Activated CD4-positive, CD25-positive, alpha-beta regulatory T cell treated with anti-CD3 and anti-CD28 coated beads, Interleukin-2, amount 50 U/mL, for 24 hours (primary cell): ENCODE data around the gene FUT6.
"Not testable (repeated sequence)": the region's sequence is repeated elsewhere in the genome, so short reads cannot be mapped to it uniquely, and the experiment has no call there.

Experiments used
- ATAC-seq, 2 donors: fragments of 150-1000 bp; cut with Tn5 transposase; one replicate each; pipeline ENCODE4 v1.10.0; 2021; ENCODE audit warnings: mild to moderate bottlenecking in 1 of 2, moderate library complexity in 1 of 2

The FUT6 gene

GRCh38 chr19:5839065-5840017 lies at the start of gene FUT6:
Gene FUT6 (minus strand): TSS chr19:5839702. CDS start chr19:5832567, 7,135 bp downstream.
- no peak for ATAC-seq

GRCh38 chr19:5884065-5884811 lies 44.7 kb upstream of the FUT6 start:
- ATAC-seq = not testable (repeated sequence)

GRCh38 chr19:5883157-5883873 lies 43.8 kb upstream of the FUT6 start:
- not testable (repeated sequence) for ATAC-seq

- no peak for ATAC-seq
Observed at GRCh38 chr19:5882421-5882968, 43.0 kb upstream of the FUT6 start.

- no peak for ATAC-seq
Observed at GRCh38 chr19:5881543-5882299, 42.2 kb upstream of the FUT6 start.

- ATAC-seq = no peak
Observed at GRCh38 chr19:5880604-5881078, 41.1 kb upstream of the FUT6 start.

GRCh38 chr19:5880196-5880595 lies 40.7 kb upstream of the FUT6 start:
- no peak for ATAC-seq

GRCh38 chr19:5877882-5878281 lies 38.4 kb upstream of the FUT6 start:
- ATAC-seq = no peak

- no peak for ATAC-seq
Observed at GRCh38 chr19:5877427-5877826, 37.9 kb upstream of the FUT6 start.

GRCh38 chr19:5874496-5874895 lies 35.0 kb upstream of the FUT6 start:
- ATAC-seq = not testable (repeated sequence)

- ATAC-seq = no peak
Observed at GRCh38 chr19:5873617-5874199, 34.2 kb upstream of the FUT6 start.

- no peak for ATAC-seq
Observed at GRCh38 chr19:5870986-5871394, 31.5 kb upstream of the FUT6 start.

- no peak for ATAC-seq
Observed at GRCh38 chr19:5867201-5868136, 28.0 kb upstream of the FUT6 start.

- no peak for ATAC-seq
Observed at GRCh38 chr19:5865772-5866171, 26.3 kb upstream of the FUT6 start.

GRCh38 chr19:5864725-5865486 lies 25.4 kb upstream of the FUT6 start:
- no peak for ATAC-seq

- ATAC-seq = no peak
Observed at GRCh38 chr19:5864013-5864720, 24.7 kb upstream of the FUT6 start.

GRCh38 chr19:5863030-5863665 lies 23.6 kb upstream of the FUT6 start:
- ATAC-seq = no peak
